HG03460 (cell line): ENCODE measurements around the gene MOCS2.

Source experiments
- ATAC-seq: cut with Tn5 transposase; IDR thresholded peaks from one replicate; pipeline ENCODE4 v1.9.1; 2021; ENCODE audit not compliant: unreplicated experiment

The MOCS2 gene

GRCh38 chr5:53053364-53053763 lies 56.2 kb downstream of the MOCS2 start:
- no peak for ATAC-seq

GRCh38 chr5:53052499-53052898 lies 57.1 kb downstream of the MOCS2 start:
- ATAC-seq = no peak

- no peak for ATAC-seq
Measured at GRCh38 chr5:53048248-53048647, 61.3 kb downstream of the MOCS2 start.
